Ishikawa (cell line): ENCODE data around the gene ELMO1.

Source experiments
- CREB1 ChIP-seq: IDR thresholded peaks from 2 replicates; pipeline ENCODE4 v1.6.1; 2012; ENCODE audit warnings: low read depth
- REST ChIP-seq: IDR thresholded peaks from 2 replicates; pipeline ENCODE4 v1.6.1; 2012; ENCODE audit warnings: low read depth, mild to moderate bottlenecking
- YY1 ChIP-seq: IDR thresholded peaks from 2 replicates; pipeline ENCODE4 v1.6.1; 2012; ENCODE audit warnings: low read depth

- TF ChIP-seq YY1 (no peak), CREB1 (no peak), REST (no peak)
These were observed 538.3 kb downstream of the ELMO1 start for GRCh38 chr7:36910401-36910800.
